ENCODE data around the gene TESK2. TPM values are rescaled to one million over a fixed set of nuclear protein-coding genes. Genes with fewer than 3 reads are reported as not detected.
A peak's percentile ranks its signal among the peaks of the same experiment; 100 is the strongest.

Gene TESK2
- polyA plus RNA-seq, 1 donor = 12.8 TPM

DNA sequence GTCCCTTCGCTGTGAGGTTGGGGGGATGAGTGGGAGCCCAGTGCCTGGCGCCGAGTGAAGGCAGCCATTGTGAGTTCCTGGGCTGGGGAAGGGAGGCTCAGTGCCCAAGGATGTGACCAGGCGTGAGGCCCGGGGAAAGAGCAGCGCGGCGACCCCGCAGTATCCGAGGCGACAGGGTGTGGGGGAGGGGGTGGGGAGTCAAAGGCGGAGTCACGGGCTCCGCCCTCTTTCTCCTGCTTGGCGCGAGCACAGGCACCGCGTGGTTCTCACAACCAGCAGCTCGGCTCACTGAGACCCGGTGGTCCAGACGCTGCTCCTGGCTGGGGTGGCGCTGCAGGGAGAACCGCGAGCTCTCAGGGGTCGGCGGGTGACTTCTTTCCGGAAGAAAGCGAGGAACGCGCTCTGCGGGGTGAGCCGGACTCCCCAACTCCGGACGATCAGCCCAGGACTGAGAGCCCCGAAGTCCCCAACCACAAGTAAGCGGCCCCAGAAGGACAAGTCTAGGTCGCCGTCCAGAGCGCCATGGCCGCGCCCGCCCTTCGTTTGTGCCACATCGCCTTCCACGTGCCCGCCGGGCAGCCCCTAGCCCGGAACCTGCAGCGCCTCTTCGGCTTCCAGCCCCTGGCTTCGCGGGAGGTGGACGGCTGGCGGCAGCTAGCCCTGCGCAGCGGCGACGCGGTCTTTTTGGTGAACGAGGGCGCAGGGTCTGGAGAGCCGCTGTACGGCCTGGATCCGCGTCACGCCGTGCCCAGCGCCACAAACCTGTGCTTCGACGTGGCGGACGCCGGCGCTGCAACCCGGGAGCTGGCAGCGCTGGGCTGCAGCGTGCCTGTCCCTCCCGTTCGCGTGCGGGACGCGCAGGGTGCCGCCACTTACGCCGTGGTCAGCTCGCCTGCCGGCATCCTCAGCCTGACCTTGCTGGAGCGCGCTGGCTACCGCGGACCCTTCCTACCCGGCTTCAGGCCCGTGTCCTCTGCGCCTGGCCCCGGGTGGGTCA lies 164.0 kb downstream of the TESK2 start, which contains the start of gene HPDL:
Gene HPDL (plus strand): TSS at position 269 of the 997 bp plus-strand sequence. CDS start 254 bp downstream, at position 523.
- Histone ChIP-seq H3K36me3 (ENCODE audit: control insufficient read depth, insufficient read depth, low read length) (peaks cover 17% of the 10 kb centered on the region), H3K4me3 (ENCODE audit: low read length) (peak within 1 kb of the TSS; percentile 64), H3K27ac (ENCODE audit: low read length) (no peak within 1 kb of the TSS), H3K4me1 (ENCODE audit: control insufficient read depth, insufficient read depth, low read length) (peaks cover 24% of the 10 kb centered on the region), H3K27me3 (ENCODE audit: control insufficient read depth, insufficient read depth, low read length) (no peaks in the 10 kb centered on the region), H3K9me3 (ENCODE audit: control insufficient read depth, low read depth, low read length) (peaks cover 4% of the 10 kb centered on the region)
- no CpG with 5 or more reads among the region's 96 CpGs for WGBS (ENCODE audit: insufficient coverage, low lambda C conversion rate)
- peak; percentile 75 to 84 for DNase-seq

DNA sequence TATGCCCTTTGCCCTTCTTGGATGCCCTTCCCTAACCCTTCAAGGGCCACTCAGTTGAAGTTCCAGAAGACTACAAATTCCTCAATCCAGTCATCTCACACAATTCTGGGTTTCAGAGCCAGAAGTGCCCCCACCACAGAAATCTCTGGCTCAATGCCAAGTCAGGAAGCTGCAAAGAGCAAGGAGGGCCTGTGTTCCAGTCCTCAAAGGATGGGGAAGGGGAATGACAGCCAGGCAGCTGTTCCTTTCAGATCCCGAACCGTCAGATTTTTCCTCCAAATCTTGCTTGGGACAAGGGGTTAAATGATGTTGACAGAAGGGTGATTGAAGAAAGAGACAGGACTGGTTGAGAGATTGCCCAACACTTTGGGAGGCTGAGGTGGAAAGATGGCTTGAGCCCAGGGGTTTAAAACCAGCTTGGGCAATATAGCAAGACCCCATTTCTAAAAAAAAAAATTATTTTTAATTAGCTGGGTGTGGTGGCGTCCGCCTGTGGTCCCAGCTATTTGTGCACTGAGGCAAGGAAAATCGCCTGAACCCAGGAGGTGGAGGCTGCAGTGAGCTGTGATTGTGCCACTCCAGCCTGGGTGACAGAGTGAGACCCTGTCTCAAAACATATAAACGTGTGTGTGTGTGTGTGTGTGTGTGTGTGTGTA lies 165.0 kb downstream of the TESK2 start:
- peaks cover 8% of the 10 kb centered on the region for H3K36me3 ChIP-seq (ENCODE audit: control insufficient read depth, insufficient read depth, low read length)
- peaks cover 4% of the 10 kb centered on the region for H3K9me3 ChIP-seq (ENCODE audit: control insufficient read depth, low read depth, low read length)
- 95% methylated on average over 4 of the region's 6 CpGs for WGBS (ENCODE audit: insufficient coverage, low lambda C conversion rate)
- H3K4me1 ChIP-seq (ENCODE audit: control insufficient read depth, insufficient read depth, low read length) = peaks cover 24% of the 10 kb centered on the region
- H3K27ac ChIP-seq (ENCODE audit: low read length) = no peak overlapping the region
- peak overlapping the region; percentile 64 for H3K4me3 ChIP-seq (ENCODE audit: low read length)
- DNase-seq = no peak
- no peaks in the 10 kb centered on the region for H3K27me3 ChIP-seq (ENCODE audit: control insufficient read depth, insufficient read depth, low read length)

DNA sequence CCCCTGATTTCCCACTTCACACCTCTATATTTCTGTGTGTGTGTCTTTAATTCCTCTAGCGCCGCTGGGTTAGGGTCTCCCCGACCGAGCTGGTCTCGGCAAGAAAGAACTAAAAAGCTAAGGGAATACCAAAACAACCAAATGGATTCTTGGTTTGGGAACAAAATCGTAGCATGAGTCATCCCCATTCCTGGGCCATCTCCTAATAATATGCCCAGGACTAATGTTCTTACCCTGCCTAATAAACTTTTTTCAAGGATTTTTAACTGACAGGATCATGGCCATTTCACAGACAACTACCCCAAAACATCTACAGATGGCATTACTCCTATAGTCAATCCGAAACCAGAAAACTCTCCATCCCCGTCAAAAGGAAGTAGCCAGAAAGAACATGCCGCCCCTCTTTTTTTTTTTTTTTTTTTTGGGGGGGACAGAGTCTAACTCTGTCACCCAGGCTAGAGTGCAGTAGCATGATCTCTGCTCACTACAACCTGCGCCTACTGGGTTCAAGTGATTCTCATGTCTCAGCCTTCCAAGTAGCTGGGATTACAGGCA lies 168.4 kb downstream of the TESK2 start:
- no peak overlapping the region for H3K27ac ChIP-seq (ENCODE audit: low read length)
- no peak overlapping the region for H3K4me3 ChIP-seq (ENCODE audit: low read length)
- peaks cover 9% of the 10 kb centered on the region for H3K4me1 ChIP-seq (ENCODE audit: control insufficient read depth, insufficient read depth, low read length)
- no peaks in the 10 kb centered on the region for H3K27me3 ChIP-seq (ENCODE audit: control insufficient read depth, insufficient read depth, low read length)
- 93% methylated on average over 5 of the region's 10 CpGs for WGBS (ENCODE audit: insufficient coverage, low lambda C conversion rate)
- no peaks in the 10 kb centered on the region for H3K36me3 ChIP-seq (ENCODE audit: control insufficient read depth, insufficient read depth, low read length)
- H3K9me3 ChIP-seq (ENCODE audit: control insufficient read depth, low read depth, low read length) = peaks cover 3% of the 10 kb centered on the region
- no peak for DNase-seq

DNA sequence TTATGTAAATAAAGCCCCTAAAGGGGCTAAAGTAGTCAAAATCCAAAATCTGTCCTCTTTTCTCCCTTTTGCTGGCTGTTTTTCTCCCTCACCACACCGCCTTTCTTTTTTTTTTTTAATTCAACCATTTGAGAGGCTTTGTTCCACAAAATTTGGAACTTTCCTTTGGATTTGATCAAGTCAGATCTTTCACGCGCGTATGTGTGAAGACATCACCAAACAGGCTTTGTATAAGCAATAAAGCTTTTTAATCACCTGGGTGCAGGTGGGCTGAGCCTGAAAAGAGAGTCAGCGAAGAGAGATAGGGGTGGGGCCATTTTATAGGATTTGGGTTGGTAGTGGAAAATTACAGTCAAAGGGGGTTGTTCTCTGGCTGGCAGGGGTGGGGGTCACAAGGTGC lies 169.5 kb downstream of the TESK2 start:
- 67% methylated on average over 1 of the region's 5 CpGs for WGBS (ENCODE audit: insufficient coverage, low lambda C conversion rate)
- Histone ChIP-seq H3K4me3 (ENCODE audit: low read length) (no peak overlapping the region), H3K27ac (ENCODE audit: low read length) (no peak overlapping the region), H3K27me3 (ENCODE audit: control insufficient read depth, insufficient read depth, low read length) (no peaks in the 10 kb centered on the region), H3K9me3 (ENCODE audit: control insufficient read depth, low read depth, low read length) (no peaks in the 10 kb centered on the region), H3K4me1 (ENCODE audit: control insufficient read depth, insufficient read depth, low read length) (no peaks in the 10 kb centered on the region), H3K36me3 (ENCODE audit: control insufficient read depth, insufficient read depth, low read length) (no peaks in the 10 kb centered on the region)
- no peak for DNase-seq

DNA sequence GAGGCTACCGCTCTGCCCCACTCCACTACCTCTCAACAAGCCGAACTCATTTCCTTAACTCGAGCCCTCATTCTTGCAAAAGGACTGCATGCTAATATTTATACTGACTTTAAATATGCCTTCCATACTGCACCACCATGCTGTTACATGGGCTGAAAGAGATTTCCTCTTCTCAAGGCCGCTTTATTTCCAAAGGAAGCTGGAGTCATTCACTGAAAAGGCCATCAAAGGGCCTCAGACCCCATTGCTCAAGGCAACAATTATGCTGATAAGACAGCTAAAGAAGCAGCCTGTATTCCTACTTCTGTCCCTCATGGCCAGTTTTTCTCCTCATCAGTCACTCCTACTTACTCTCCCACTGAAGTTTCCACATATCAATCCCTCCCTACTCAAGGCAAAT lies 171.2 kb downstream of the TESK2 start:
- Histone ChIP-seq H3K4me3 (ENCODE audit: low read length) (no peak overlapping the region), H3K36me3 (ENCODE audit: control insufficient read depth, insufficient read depth, low read length) (no peaks in the 10 kb centered on the region), H3K4me1 (ENCODE audit: control insufficient read depth, insufficient read depth, low read length) (no peaks in the 10 kb centered on the region), H3K27ac (ENCODE audit: low read length) (no peak overlapping the region), H3K9me3 (ENCODE audit: control insufficient read depth, low read depth, low read length) (no peaks in the 10 kb centered on the region), H3K27me3 (ENCODE audit: control insufficient read depth, insufficient read depth, low read length) (no peaks in the 10 kb centered on the region)
- no CpG with 5 or more reads among the region's 4 CpGs for WGBS (ENCODE audit: insufficient coverage, low lambda C conversion rate)
- no peak for DNase-seq

DNA sequence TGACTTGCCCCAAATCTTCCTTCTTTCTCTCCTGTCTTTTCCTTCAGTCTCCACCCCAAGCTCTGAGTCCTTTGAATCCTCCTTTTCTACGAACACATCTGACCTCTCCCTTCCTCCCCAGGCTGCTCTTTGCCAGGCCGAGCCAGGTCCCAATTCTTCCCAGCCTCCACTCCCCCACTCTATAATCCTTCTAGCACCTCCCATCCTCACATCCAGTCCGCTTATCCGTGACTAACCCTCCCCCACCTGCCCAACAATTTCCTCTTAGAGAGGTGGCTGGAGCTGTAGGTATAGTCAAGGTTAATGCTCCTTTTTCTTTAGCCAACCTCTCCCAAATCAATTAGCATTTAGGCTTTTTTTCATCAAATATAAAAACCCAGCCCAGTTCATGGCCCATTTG lies 173.8 kb downstream of the TESK2 start:
- WGBS (ENCODE audit: insufficient coverage, low lambda C conversion rate) = 45% methylated on average over 2 of the region's 4 CpGs
- Histone ChIP-seq H3K36me3 (ENCODE audit: control insufficient read depth, insufficient read depth, low read length) (no peaks in the 10 kb centered on the region), H3K4me1 (ENCODE audit: control insufficient read depth, insufficient read depth, low read length) (no peaks in the 10 kb centered on the region), H3K27ac (ENCODE audit: low read length) (no peak overlapping the region), H3K27me3 (ENCODE audit: control insufficient read depth, insufficient read depth, low read length) (no peaks in the 10 kb centered on the region), H3K9me3 (ENCODE audit: control insufficient read depth, low read depth, low read length) (no peaks in the 10 kb centered on the region), H3K4me3 (ENCODE audit: low read length) (no peak overlapping the region)
- DNase-seq = no peak

DNA sequence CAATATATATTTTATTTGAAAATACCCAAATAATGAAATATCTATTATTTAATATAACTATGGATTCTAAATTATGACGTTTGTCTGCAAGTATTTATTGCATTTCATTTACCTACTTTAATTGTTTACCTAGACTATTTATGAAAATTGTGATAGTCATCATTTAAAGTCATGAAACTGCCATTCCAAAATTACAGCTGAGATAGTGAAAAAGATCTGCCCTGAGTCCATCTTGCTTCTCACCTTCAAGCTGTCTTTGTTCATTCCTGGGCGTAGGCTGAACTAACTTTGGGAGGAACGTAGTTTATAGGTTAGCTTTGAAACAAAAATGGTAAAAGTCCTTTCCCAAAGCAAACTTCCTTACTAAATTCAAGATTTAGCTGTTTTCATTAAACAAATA lies 176.7 kb downstream of the TESK2 start:
- no peak for DNase-seq
- Histone ChIP-seq H3K4me1 (ENCODE audit: control insufficient read depth, insufficient read depth, low read length) (no peaks in the 10 kb centered on the region), H3K27me3 (ENCODE audit: control insufficient read depth, insufficient read depth, low read length) (no peaks in the 10 kb centered on the region), H3K4me3 (ENCODE audit: low read length) (no peak overlapping the region), H3K27ac (ENCODE audit: low read length) (no peak overlapping the region), H3K9me3 (ENCODE audit: control insufficient read depth, low read depth, low read length) (no peaks in the 10 kb centered on the region), H3K36me3 (ENCODE audit: control insufficient read depth, insufficient read depth, low read length) (no peaks in the 10 kb centered on the region)
- WGBS (ENCODE audit: insufficient coverage, low lambda C conversion rate) = 90% methylated on average over 2 of the region's 3 CpGs

DNA sequence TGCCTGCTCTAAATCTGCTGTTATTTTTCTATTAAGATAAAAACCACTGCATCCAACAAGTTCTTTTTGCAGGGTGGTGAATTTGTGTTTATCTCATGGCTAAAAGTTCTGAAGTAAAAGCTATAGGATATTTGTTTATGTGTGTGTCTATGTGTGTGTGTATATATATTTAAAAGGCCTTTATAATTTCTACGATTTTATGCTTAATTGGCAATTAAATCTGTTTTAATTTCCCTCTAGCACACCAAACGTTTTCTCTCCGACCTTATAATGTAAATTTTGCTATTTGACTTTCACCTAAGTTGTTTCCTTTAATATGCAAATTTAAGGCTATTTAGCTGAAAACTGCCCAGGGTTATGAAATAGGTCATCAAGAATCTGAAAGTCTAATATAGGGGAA lies 184.1 kb downstream of the TESK2 start:
- Histone ChIP-seq H3K9me3 (ENCODE audit: control insufficient read depth, low read depth, low read length) (no peaks in the 10 kb centered on the region), H3K27me3 (ENCODE audit: control insufficient read depth, insufficient read depth, low read length) (no peaks in the 10 kb centered on the region), H3K4me3 (ENCODE audit: low read length) (no peak overlapping the region), H3K4me1 (ENCODE audit: control insufficient read depth, insufficient read depth, low read length) (peaks cover 11% of the 10 kb centered on the region), H3K36me3 (ENCODE audit: control insufficient read depth, insufficient read depth, low read length) (no peaks in the 10 kb centered on the region), H3K27ac (ENCODE audit: low read length) (no peak overlapping the region)
- 82% methylated on average over 2 of the region's 3 CpGs for WGBS (ENCODE audit: insufficient coverage, low lambda C conversion rate)
- no peak for DNase-seq

DNA sequence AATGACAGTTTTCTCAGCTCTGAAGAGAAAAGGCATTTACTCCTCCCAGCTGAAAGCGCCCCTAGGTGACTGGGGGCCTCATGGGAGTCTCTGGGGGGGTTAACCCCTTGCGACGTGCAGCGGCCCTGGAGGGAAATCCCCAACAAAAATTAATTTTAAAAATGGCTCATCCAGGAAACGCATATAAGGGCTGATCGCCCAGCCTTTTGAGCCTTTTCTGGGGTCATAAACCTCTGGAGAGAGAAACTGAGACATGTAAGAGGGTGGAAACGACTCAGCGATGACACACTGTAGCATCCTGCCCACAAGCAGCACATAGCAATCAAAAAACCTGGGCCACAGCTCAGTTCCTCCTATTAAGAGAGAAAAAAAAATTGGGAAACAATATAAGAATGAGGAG lies 184.6 kb downstream of the TESK2 start:
- no CpG with 5 or more reads among the region's 8 CpGs for WGBS (ENCODE audit: insufficient coverage, low lambda C conversion rate)
- DNase-seq = no peak
- Histone ChIP-seq H3K9me3 (ENCODE audit: control insufficient read depth, low read depth, low read length) (no peaks in the 10 kb centered on the region), H3K27me3 (ENCODE audit: control insufficient read depth, insufficient read depth, low read length) (no peaks in the 10 kb centered on the region), H3K4me1 (ENCODE audit: control insufficient read depth, insufficient read depth, low read length) (peaks cover 11% of the 10 kb centered on the region), H3K4me3 (ENCODE audit: low read length) (no peak overlapping the region), H3K27ac (ENCODE audit: low read length) (no peak overlapping the region), H3K36me3 (ENCODE audit: control insufficient read depth, insufficient read depth, low read length) (no peaks in the 10 kb centered on the region)

DNA sequence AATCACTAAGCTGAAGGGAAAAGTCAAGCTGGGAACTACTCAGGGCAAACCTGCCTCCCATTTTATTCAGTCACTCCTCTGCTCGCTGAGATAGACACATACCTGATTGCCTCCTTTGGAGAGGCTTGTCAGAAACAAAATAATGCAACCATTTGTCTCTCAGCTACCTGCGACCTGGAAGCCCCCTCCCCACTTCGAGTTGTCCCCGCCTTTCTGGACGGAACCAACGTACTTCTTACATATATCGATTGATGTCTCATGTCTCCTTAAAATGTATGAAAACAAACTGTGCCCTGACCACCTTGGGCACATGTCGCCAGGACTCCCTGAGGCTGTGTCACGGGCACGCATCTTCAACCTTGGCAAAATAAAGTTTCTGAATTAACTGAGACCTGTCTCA lies 185.7 kb downstream of the TESK2 start:
- no CpG with 5 or more reads among the region's 10 CpGs for WGBS (ENCODE audit: insufficient coverage, low lambda C conversion rate)
- no peak overlapping the region for H3K27ac ChIP-seq (ENCODE audit: low read length)
- no peaks in the 10 kb centered on the region for H3K36me3 ChIP-seq (ENCODE audit: control insufficient read depth, insufficient read depth, low read length)
- H3K4me1 ChIP-seq (ENCODE audit: control insufficient read depth, insufficient read depth, low read length) = peaks cover 11% of the 10 kb centered on the region
- H3K4me3 ChIP-seq (ENCODE audit: low read length) = no peak overlapping the region
- DNase-seq = no peak
- H3K27me3 ChIP-seq (ENCODE audit: control insufficient read depth, insufficient read depth, low read length) = no peaks in the 10 kb centered on the region
- H3K9me3 ChIP-seq (ENCODE audit: control insufficient read depth, low read depth, low read length) = no peaks in the 10 kb centered on the region

Measured in large intestine (tissue), 3 donors.